Adrenal gland (tissue), 5 donors: ENCODE data around the gene TFRC.

Experiments
- POLR2A ChIP-seq, 2 donors: fragments of 450-650 bp; IDR thresholded peaks; one replicate each; pipeline ENCODE4 v1.6.1; 2017; ENCODE audit warnings: antibody characterized with exemption in 2 of 2, mild to moderate bottlenecking in 2 of 2, moderate library complexity in 1 of 2
- TF ChIP-seq, protein P1 (sequence below), 6 experiments: fragments of 450-650 bp in 4 of 6; fragments of 200-600 bp in 2 of 6; sonication (generic) in 1 of 6; IDR thresholded peaks; 1 replicate in 5 of 6; 2 replicates in 1 of 6; pipeline versions ENCODE4 v1.5.1 to v1.8.0; 2016 to 2021; ENCODE audit warnings: antibody characterized with exemption in 6 of 6, mild to moderate bottlenecking in 2 of 6, moderate library complexity in 1 of 6
- donor health status: DM: no; HTN: no; CAD: no.

DNA sequence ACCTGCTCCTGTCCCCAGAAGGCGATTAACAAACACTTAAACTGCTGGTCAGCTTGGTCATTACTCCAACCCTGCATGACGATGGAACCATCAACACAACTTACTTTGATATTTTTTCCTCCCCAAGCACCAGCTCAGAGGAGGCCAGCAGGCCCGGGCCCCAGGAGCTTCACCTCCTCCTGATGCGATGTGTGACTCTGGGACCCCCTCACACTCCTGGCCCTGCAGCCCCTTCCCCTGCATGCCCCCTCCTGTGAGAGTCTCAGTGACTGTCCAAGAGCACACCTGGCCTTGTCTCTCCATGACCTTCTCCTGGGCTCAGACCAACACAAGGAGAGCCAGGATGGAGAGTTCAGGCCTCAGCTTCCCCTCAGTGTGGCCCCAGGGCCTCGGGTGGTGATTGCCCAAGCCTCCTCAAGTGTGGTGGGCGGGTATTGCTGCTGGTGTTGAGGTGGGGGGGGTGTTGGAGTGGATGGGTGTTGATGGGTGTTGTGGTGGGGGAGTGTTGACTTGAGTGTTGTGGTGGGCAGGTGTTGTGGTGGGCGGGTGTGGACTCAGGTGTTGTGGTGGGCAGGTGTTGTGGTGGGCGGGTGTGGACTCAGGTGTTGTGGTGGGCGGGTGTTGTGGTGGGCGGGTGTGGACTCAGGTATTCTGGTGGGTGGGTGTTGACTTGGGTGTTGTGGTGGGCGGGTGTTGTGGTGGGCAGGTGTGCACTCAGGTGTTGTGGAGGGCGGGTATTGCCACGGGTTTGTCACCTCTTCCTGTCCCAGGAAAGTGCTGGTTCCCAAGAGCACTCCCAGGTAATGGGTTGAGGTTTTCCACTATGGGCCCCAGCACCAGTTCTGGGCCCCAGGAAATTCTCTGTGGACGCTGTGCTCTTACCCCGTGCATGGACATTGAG lies 68.1 kb downstream of the TFRC start:
- TF ChIP-seq, protein P1, sequence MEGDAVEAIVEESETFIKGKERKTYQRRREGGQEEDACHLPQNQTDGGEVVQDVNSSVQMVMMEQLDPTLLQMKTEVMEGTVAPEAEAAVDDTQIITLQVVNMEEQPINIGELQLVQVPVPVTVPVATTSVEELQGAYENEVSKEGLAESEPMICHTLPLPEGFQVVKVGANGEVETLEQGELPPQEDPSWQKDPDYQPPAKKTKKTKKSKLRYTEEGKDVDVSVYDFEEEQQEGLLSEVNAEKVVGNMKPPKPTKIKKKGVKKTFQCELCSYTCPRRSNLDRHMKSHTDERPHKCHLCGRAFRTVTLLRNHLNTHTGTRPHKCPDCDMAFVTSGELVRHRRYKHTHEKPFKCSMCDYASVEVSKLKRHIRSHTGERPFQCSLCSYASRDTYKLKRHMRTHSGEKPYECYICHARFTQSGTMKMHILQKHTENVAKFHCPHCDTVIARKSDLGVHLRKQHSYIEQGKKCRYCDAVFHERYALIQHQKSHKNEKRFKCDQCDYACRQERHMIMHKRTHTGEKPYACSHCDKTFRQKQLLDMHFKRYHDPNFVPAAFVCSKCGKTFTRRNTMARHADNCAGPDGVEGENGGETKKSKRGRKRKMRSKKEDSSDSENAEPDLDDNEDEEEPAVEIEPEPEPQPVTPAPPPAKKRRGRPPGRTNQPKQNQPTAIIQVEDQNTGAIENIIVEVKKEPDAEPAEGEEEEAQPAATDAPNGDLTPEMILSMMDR (IDR thresholded peaks at IDR 0.05), result no peak
- TF ChIP-seq POLR2A (IDR thresholded peaks at IDR 0.05), result no peak
